HCT116 (cell line): ENCODE measurements around the gene TLCD2. TPM values are rescaled to one million over a fixed set of nuclear protein-coding genes. Genes with fewer than 3 reads are reported as not detected.

Experiments
- ATAC-seq: fragments of 200-7000 bp; cut with Tn5 transposase; 2 replicates; pipeline ENCODE4 v1.9.1; 2020; ENCODE audit warnings: mild to moderate bottlenecking, moderate library complexity
- BruUV-seq: library from RNA; stranded (reverse); fragments of 400-500 nt; replicated peaks from 2 replicates; lab custom pipeline; 2021; lab: Mats Ljungman, UMichigan
- CTCF ChIA-PET: fragments of 300-600 bp; sonication (Branson Sonifier 250); formaldehyde crosslinking; loops from one replicate; lab custom pipeline; 2021; ENCODE audit warnings: antibody characterized with exemption; lab: Charles Lee
- POLR2A ChIA-PET: fragments of 300-600, 350-600 bp; sonication (Branson Sonifier 250); formaldehyde crosslinking; loops from one replicate; lab custom pipeline; 2021; ENCODE audit warnings: antibody characterized with exemption; lab: Charles Lee
- RAD21 ChIA-PET, 2 experiments: fragments of 300-600 bp; sonication (Branson Sonifier 250); formaldehyde crosslinking; loops; one replicate each; lab custom pipeline; 2023; ENCODE audit warnings: low total read pairs in 2 of 2; ENCODE audit not compliant: uncharacterized antibody in 2 of 2, unreplicated experiment in 2 of 2, low non-redundant PET in 1 of 2; lab: Charles Lee
- DNase-seq: peaks from one replicate; pipeline ENCODE4 v3.0.0-alpha.2; 2010; ENCODE audit warnings: low read depth, low spot score
- H2AFZ ChIP-seq: fragments of 200-600 bp; shearing (Covaris generic), sonication (generic); 2 replicates; pipeline ENCODE4 v1.6.1; 2017; ENCODE audit warnings: low read depth, mixed run types, mixed read lengths, antibody characterized with exemption, low read length; ENCODE audit not compliant: poor library complexity, severe bottlenecking
- H3K27ac ChIP-seq: 2 replicates; pipeline ENCODE4 v1.5.1; 2012; ENCODE audit warnings: low read depth, low read length
- H3K27me3 ChIP-seq: fragments of 200-600 bp; sonication (generic); 2 replicates; pipeline ENCODE4 v1.6.1; 2016; ENCODE audit warnings: mixed run types, low read length, mixed read lengths; ENCODE audit not compliant: insufficient read depth
- H3K36me3 ChIP-seq, 2 experiments: fragments of 200-500 bp in 1 of 2; fragments of 200-600 bp in 1 of 2; sonication (Bioruptor generic) in 1 of 2; sonication (generic) in 1 of 2; 2 replicates each; pipeline versions ENCODE4 v1.5.1 to v1.6.1; 2014 to 2016; ENCODE audit warnings: low read length in 2 of 2, inconsistent platforms in 1 of 2, mixed read lengths in 1 of 2, mixed run types in 1 of 2; ENCODE audit not compliant: insufficient read depth in 2 of 2, control insufficient read depth in 1 of 2
- H3K4me1 ChIP-seq, 2 experiments: fragments of 200-600 bp in 1 of 2; sonication (generic) in 1 of 2; 2 replicates each; pipeline versions ENCODE4 v1.5.1 to v1.6.1; 2012 to 2017; ENCODE audit warnings: low read length in 2 of 2, inconsistent platforms in 1 of 2, mild to moderate bottlenecking in 1 of 2, mixed read lengths in 1 of 2, mixed run types in 1 of 2, moderate library complexity in 1 of 2; ENCODE audit not compliant: insufficient read depth in 2 of 2, control insufficient read depth in 1 of 2
- H3K4me2 ChIP-seq: fragments of 200-600 bp; sonication (generic); 2 replicates; pipeline ENCODE4 v1.6.1; 2017; ENCODE audit warnings: mixed run types, low read length, mixed read lengths
- H3K4me3 ChIP-seq, 2 experiments: fragments of 200-600 bp in 1 of 2; sonication (generic) in 1 of 2; replicated peaks in 1 of 2; 2 replicates each; pipeline ENCODE4 v1.5.1; 2011 to 2016; ENCODE audit warnings: low read length in 2 of 2, control low read depth in 1 of 2, low read depth in 1 of 2, mild to moderate bottlenecking in 1 of 2, mixed read lengths in 1 of 2, mixed run types in 1 of 2
- H3K79me2 ChIP-seq: fragments of 200-600 bp; sonication (generic); 2 replicates; pipeline ENCODE4 v1.6.1; 2017; ENCODE audit warnings: mild to moderate bottlenecking, mixed run types, low read length, moderate library complexity, mixed read lengths; ENCODE audit not compliant: insufficient read depth
- H3K9ac ChIP-seq: fragments of 200-600 bp; sonication (generic); 2 replicates; pipeline ENCODE4 v1.6.1; 2016; ENCODE audit warnings: low read length, mixed read lengths
- H3K9me2 ChIP-seq: fragments of 200-600 bp; sonication (generic), shearing (Covaris generic); 2 replicates; pipeline ENCODE4 v1.6.1; 2017; ENCODE audit warnings: mixed run types, mild to moderate bottlenecking, moderate library complexity; ENCODE audit not compliant: insufficient read depth
- H3K9me3 ChIP-seq, 2 experiments: fragments of 200-500 bp in 1 of 2; fragments of 200-600 bp in 1 of 2; sonication (Bioruptor generic) in 1 of 2; sonication (generic) in 1 of 2; 2 replicates each; pipeline ENCODE4 v1.6.1; 2014 to 2017; ENCODE audit warnings: low read length in 2 of 2, mixed read lengths in 2 of 2, inconsistent platforms in 1 of 2, low read depth in 1 of 2, mild to moderate bottlenecking in 1 of 2, mixed run types in 1 of 2, moderate library complexity in 1 of 2; ENCODE audit not compliant: control insufficient read depth in 1 of 2, insufficient read depth in 1 of 2
- H4K20me1 ChIP-seq: fragments of 200-600 bp; sonication (generic), shearing (Covaris generic); 2 replicates; pipeline ENCODE4 v1.6.1; 2017; ENCODE audit warnings: mixed run types, mild to moderate bottlenecking, moderate library complexity; ENCODE audit not compliant: insufficient read depth
- EZH2 ChIP-seq: fragments of 200-600 bp; sonication (generic); IDR thresholded peaks from 2 replicates; pipeline ENCODE4 v1.6.1; 2017; ENCODE audit warnings: antibody characterized with exemption, mixed run types
- JUND ChIP-seq: IDR thresholded peaks from 2 replicates; pipeline ENCODE4 v1.6.1; 2012
- POLR2A ChIP-seq: IDR thresholded peaks from 2 replicates; pipeline ENCODE4 v1.7.0; 2011; ENCODE audit warnings: borderline replicate concordance; ENCODE audit not compliant: insufficient read depth, insufficient read length; ENCODE audit errors: extremely low read depth
- YY1 ChIP-seq: IDR thresholded peaks from 2 replicates; pipeline ENCODE4 v1.6.1; 2011; ENCODE audit warnings: low read length, low read depth, moderate library complexity, mild to moderate bottlenecking; ENCODE audit not compliant: insufficient replicate concordance; ENCODE audit errors: extremely low read depth
- ZNF274 ChIP-seq: fragments of 200-500 bp; sonication (Bioruptor generic); IDR thresholded peaks from 2 replicates; pipeline ENCODE4 v1.6.1; 2014; ENCODE audit warnings: mild to moderate bottlenecking, low read depth, low read length, inconsistent platforms
- intact Hi-C: fragments of 100-400 bp; cut with micrococcal nuclease; formaldehyde crosslinking; loops from 2 replicates; pipeline ENCODE4 v1.10.0; 2022
- total RNA-seq: library from RNA; stranded (reverse); gene quantifications from one replicate; pipeline ENCODE4 v1.2.1, GENCODE V29; 2021; ENCODE audit not compliant: unreplicated experiment
- TF ChIP-seq, protein P1 (sequence below), 3 experiments: fragments of 200-600 bp in 1 of 3; sonication (generic) in 1 of 3; IDR thresholded peaks in 2 of 3; conservative IDR thresholded peaks in 1 of 3; 2 replicates each; pipeline ENCODE4 v1.5.1; 2012 to 2017; ENCODE audit warnings: low read depth in 2 of 3, low read length in 2 of 3, antibody characterized with exemption in 1 of 3, borderline replicate concordance in 1 of 3, control low read depth in 1 of 3, mild to moderate bottlenecking in 1 of 3, mixed read lengths in 1 of 3, mixed run types in 1 of 3, moderate library complexity in 1 of 3; ENCODE audit not compliant: insufficient read depth in 1 of 3
- TF ChIP-seq, protein P2 (sequence below): IDR thresholded peaks from 2 replicates; pipeline ENCODE4 v1.6.1; 2012

The TLCD2 gene
- total RNA-seq, 1 experiment from 2014 or later: 1.8 TPM

DNA sequence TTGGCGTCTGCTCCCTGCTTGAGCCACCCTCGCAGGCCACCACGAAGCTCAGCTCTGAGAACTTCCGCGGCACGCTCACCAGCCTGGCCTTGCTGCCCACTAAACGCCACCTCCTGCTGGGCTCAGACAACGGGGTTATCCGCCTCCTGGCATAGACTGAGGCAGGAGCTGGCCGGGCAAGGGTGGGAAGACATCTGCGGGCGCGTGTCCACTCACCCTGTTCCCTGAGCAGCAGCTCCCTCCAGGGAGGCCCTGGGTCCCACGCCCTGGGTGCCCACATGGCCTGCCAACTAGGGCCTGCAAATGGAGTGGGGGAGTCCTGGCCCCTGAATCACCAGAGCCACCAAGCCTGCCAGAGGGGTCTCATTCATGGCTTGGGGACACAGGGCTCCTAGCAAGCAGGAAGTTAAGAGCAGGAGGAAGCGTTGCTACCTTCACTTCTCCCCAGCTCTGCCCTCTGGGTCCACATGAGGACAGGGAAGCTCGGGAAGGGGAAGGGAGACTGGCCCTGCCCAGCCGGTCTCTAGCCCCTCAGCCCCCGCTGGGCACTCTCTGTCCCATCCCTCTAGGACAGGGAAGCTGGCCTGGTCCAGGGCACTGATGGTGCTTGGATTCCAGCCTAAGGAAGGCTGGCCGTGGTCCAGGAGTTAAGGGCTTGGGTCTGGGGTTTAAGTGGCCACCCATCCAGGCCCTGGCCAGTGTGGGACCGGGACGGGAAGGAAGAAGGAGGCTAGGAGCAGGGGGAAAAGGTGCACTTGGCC is 27.5 kb upstream of the TLCD2 start:
- no peak overlapping the region for H3K4me3 ChIP-seq
- H3K27me3 ChIP-seq: no peaks in the 10 kb centered on the region
- intact Hi-C loops: no loop called here
- H3K9me2 ChIP-seq: no peaks in the 10 kb centered on the region
- no TSS peak for BruUV-seq
- POLR2A ChIA-PET: no interaction called here
- H3K4me2 ChIP-seq: no peak overlapping the region
- CTCF ChIA-PET: no interaction called here
- no peak overlapping the region for H3K9ac ChIP-seq
- H2AFZ ChIP-seq: no peak overlapping the region
- H3K9me3 ChIP-seq: no peaks in the 10 kb centered on the region
- DNase-seq: no peak
- H3K4me1 ChIP-seq: no peaks in the 10 kb centered on the region
- H4K20me1 ChIP-seq: no peaks in the 10 kb centered on the region
- TF ChIP-seq JUND (no peak), ZNF274 (no peak)
- RAD21 ChIA-PET: no interaction called here
- no peaks in the 10 kb centered on the region for H3K36me3 ChIP-seq
- H3K79me2 ChIP-seq: no peaks in the 10 kb centered on the region
- no peak overlapping the region for H3K27ac ChIP-seq
- no peak for ATAC-seq

DNA sequence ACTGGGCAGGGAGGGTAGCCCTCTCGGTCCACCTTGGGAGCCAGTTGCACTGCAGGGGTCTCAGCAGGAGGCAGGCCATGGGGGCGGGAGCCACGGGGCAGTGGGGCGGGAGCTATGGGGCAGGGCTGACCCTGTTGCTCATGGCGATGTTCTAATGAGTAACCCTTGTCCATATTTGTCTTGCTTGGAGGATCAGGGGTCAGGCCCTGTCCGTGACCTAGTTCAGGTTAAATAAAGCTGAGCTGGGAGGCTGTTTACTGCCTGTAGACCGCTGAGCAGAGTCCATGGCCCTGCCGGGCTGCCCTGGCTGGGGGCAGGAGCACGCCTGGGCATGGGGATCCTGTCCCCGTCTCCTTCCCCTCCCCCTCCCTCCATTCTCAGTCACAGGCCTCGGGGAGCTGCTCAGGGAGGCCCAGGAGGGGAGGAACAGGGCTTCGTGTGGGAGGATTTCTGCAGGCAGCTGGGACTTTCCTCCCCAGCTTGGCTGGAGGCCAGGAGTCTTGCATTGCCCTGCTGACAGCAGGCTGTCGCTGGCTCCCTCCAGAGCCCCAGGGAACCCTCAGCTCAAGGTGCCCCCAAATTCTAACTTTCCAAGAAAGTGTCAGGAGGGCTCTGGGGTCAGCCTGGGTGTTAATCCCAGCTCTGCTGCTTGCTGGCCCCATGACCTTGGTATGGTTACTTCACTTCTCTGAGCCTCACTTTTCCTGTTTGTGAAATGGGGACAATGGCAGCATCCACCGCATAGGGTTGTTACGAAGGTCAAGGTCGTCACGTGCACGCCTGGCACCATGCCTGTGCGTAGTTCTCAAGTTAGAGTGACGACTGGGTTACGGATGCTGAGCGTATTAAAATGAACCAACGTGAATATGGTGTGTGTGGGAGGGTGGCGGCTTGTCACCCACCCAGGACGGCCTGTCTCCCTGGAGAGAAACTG is 26.4 kb upstream of the TLCD2 start:
- H3K27me3 ChIP-seq: no peaks in the 10 kb centered on the region
- CTCF ChIA-PET: no interaction called here
- no peaks in the 10 kb centered on the region for H4K20me1 ChIP-seq
- H2AFZ ChIP-seq: no peak overlapping the region
- no peak overlapping the region for H3K9ac ChIP-seq
- no peak overlapping the region for H3K27ac ChIP-seq
- ATAC-seq: peak; percentile 28; the same call in 1 of the 2 replicates
- no peaks in the 10 kb centered on the region for H3K36me3 ChIP-seq
- POLR2A ChIA-PET: interaction anchor here (0.5 kb wide), 1 partner anchor 100 kb away, joined by 3 read pairs; no protein-coding TSS in a partner anchor
- no peak overlapping the region for H3K4me2 ChIP-seq
- H3K79me2 ChIP-seq: no peaks in the 10 kb centered on the region
- RAD21 ChIA-PET: no interaction called here
- BruUV-seq: no TSS peak
- intact Hi-C loops: no loop called here
- no peaks in the 10 kb centered on the region for H3K4me1 ChIP-seq
- H3K9me3 ChIP-seq: no peaks in the 10 kb centered on the region
- DNase-seq: no peak
- no peak overlapping the region for H3K4me3 ChIP-seq
- TF ChIP-seq, protein P1, sequence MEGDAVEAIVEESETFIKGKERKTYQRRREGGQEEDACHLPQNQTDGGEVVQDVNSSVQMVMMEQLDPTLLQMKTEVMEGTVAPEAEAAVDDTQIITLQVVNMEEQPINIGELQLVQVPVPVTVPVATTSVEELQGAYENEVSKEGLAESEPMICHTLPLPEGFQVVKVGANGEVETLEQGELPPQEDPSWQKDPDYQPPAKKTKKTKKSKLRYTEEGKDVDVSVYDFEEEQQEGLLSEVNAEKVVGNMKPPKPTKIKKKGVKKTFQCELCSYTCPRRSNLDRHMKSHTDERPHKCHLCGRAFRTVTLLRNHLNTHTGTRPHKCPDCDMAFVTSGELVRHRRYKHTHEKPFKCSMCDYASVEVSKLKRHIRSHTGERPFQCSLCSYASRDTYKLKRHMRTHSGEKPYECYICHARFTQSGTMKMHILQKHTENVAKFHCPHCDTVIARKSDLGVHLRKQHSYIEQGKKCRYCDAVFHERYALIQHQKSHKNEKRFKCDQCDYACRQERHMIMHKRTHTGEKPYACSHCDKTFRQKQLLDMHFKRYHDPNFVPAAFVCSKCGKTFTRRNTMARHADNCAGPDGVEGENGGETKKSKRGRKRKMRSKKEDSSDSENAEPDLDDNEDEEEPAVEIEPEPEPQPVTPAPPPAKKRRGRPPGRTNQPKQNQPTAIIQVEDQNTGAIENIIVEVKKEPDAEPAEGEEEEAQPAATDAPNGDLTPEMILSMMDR (IDR thresholded peaks at IDR 0.05 in 2 of 3, conservative IDR thresholded peaks at IDR 0.05 in 1 of 3; ENCODE audit: borderline replicate concordance in 1 of 3, insufficient read depth in 1 of 3, low read depth in 2 of 3, low read length in 2 of 3): no peak
- TF ChIP-seq, protein P2, sequence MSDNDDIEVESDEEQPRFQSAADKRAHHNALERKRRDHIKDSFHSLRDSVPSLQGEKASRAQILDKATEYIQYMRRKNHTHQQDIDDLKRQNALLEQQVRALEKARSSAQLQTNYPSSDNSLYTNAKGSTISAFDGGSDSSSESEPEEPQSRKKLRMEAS: no peak
- TF ChIP-seq YY1 (no peak), EZH2 (no peak), POLR2A (no peak)
- H3K9me2 ChIP-seq: no peaks in the 10 kb centered on the region
